GM18907 (cell line): Measurements from ENCODE around the gene MFRP.

Source experiments
- ATAC-seq: cut with Tn5 transposase; IDR thresholded peaks from one replicate; pipeline ENCODE4 v1.9.1; 2021; ENCODE audit warnings: mild to moderate bottlenecking, moderate library complexity; ENCODE audit not compliant: unreplicated experiment

Gene MFRP

DNA sequence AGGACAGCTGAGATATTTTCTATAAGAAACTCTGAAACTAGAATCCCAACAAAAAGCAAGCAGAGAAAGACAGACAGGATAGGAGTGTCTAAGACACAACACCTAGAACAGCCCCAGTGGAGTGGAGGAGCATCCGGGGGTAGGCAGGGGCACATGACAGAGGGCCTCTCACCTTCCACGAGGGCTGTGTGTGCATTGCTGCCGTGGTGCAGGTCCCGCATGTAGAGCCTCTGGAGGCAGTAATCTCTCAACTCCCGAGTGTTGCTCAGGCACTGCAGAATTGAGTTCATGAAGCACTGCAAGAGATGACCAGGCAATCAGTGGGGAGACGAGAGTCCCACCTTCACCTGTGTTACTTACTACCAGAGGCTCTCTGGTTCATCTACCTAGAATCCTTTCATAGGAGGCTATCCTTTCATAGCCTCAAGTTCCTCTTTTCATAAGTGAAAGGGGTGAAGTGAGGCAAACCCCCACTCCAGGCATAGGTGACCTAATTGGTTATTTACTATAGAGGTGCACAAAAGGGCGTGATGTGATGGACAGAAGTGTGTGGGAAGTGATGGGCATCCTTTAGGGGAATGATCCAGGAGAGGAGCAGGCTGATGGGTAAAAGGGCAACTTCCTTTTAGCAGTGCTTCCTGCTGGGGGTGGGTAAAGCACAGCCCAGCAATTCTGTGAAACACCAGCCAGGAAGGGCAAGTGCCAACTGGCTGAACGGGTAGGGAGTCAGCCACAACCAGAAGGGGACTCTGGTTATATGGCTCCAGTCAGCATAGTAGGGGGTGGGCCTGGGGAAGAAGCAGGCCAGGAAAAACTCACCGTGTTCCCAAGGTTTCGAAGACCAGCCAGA is 13.1 kb upstream of the MFRP start:
- ATAC-seq, result no peak

DNA sequence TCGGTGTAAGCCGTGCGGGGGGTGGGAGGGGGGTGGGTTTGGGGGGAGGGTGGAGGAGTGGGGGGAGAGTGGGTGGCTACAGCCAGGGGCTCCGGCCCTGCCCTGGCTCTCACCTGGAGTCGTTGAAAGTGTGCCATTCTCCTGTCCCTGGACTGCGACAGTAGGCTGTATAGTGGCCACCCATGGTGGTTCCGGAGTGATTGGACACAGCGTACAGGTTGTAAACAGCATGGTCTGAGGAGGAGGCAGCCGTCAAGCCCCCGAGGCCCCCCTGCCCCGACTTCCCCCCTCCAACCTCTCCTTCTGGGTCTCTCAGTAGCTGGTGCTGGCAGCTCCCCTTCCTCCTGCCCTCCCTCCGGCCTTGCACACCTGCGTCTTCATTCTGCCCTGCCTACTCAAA is 10.6 kb upstream of the MFRP start:
- ATAC-seq, result no peak

DNA sequence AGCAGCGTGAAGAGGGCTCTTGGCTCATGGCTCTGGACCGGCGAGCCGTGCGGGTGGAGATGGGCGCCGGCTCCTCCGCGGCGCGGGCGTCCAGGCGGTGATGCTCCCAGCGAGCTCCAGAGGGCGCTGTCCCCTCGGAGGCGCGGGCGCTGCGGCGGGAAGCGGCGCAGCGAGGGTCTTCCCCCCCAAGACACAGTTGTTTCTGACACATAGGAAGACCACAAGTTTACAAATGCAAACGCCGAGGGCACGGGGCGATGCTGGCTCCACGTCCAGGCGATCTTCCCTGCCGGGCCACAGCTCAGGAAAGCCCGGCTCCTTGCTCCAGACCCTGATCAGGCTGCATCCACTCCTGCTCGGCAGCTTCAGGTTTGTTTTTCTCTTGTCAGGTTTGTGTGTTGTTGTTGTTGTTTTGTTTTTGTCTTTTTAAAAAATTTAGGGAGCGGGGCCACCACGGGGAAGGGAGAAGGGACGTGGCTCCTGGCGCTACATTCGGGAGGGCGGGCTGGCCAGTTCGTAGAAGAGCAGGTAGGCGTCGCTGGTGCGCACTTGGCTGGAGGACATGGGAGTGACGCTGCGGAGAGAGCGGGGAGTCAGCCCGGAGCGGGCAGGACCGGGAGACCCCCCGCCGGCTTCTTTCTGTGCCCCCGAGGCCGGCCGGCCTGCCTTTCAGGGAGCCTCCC is 10.0 kb upstream of the MFRP start:
- ATAC-seq, result peak; percentile 68

DNA sequence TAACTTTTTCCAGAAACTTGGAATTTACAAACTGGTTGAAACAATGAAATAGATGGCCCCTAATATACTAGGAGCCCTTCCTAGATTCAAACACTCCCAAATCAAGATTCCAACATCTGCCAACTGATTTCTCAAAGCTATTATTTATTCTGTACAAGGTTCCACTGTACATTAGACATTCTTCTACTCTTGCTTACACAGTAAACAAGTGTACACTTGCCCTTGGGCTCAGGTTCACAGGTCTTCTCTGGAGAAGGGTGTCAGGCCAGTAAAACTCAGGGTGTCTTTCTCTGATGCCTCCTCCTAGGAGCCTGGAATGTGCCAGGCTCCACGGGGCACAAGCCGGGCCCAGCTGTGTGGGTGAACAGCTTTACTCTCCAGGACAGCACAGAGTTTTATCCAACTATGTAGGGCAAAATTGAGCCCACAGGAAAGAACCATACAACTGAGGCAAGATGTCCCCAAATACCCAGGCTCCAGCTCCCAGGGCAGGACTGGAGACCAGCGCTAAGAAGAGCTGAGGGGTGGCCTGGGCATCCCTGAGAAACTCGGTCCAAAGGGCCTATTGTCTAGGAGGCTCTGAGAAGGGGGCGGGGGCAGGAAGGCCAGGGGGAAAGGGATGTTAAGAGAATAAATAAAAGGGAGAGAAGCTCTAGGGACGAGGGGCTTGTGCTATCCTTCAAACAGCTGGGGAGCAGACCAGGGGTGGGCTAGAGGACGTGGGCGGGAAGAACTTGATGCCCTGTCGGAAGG is 8.8 kb upstream of the MFRP start:
- ATAC-seq, result no peak

DNA sequence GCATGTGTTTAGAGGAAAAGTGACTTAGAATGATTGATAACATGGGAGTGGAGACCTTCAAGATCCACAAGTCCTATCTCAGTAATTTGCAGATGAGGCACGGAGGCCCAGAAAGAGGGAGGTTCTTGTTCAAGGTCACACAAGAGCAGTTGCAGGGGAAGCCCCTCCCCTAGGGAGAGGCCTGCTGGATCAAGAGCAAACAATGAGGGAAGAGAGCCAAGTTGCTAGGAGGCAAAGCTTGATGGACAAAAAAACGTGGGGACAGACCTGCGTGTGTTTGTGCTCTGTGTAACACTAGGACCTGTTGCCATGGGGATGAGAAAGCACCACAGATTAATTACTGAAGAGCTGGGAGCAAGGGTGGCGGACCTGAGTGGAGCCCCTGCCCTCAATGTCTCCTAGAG is 6.4 kb upstream of the MFRP start:
- ATAC-seq, result no peak

DNA sequence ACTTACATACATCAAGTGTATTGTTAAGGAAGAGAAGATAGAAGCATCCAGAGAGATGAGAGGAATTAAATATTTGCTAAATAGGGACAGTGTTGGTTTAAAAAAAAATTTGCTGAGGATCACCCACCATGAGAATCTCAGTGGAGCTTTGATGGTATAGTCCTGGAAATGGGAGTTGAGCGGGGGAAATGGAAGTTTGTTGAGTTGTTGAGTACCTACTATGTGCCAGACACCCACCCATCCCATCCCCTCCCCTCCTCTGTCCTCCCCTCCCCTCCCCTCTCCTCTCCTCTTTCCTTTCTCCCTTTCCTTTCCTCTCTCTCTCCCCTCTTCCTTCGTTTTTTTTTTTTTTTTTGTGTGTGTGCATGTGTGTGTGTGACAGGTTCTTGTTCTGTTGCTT is 4.7 kb upstream of the MFRP start:
- no peak for ATAC-seq

DNA sequence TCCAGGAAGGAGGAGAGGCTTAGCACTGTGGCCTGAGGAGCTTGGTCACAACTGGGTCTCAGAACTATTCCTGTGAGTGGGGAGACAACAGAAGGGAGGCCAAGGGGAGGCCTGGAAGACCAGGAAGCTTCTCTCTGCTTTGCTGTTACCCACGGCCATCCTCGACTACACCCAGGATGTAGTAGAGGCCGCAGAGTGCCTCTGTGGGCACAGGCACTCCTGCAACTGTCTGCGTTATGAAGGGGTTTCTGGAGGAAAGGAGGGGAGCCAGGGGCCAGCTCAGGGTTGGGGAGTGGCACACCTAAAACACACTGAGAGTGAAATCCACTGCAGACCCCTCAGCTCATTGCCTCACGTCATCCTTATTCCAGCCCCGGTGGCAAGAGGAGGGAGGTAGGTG is 3.8 kb upstream of the MFRP start:
- ATAC-seq, result no peak

DNA sequence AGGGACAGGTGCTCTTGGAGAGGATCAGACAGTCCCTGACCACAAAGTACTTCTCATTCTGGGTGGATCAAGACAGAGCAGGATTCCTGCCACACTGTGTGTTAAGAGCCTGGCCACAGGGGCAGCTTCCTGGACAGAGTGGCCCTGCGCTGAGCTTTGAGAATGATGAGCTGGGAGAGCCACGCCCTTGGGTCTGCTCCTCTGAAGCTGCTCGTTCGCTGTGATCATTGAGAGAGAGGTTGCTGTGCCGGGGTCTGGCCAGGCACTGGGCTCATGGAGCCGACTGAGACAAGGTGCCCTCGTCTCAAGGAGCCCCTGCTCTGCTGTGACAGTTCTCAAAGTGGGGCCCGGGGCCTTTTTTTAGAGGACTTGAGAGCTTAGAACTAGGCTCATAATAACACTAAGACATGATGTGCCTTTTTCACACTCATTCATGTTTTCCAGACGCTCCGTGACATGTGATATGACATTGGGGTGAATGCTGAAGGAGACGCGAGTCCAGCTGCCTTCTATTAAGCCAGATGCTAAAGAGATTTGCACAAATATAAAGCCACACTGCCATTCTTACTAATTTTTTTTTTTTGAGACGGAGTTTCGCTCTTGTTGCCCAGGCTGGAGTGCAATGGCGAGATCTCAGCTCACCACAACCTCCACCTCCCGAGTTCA is 1.6 kb upstream of the MFRP start:
- ATAC-seq, result no peak

DNA sequence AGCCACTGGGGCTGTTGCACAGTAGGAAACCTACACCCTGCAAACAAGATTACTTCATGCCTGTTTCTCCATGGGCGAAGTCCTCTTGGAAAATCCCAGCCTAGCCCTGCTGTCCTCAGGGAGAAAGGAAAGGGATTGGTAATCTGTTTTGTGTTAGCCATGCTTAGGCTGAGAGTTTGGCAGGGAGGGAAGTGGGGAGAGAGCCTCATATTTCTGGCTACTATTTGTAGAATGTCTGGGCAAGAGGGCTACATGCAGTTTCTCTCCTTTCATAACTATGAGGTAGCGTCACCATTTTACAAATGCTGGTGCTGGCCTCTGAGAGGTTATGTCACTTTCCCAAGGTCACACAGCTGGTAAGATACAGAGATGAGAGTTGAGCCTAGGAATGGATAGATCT is 737 bp upstream of the MFRP start:
- ATAC-seq, result no peak

DNA sequence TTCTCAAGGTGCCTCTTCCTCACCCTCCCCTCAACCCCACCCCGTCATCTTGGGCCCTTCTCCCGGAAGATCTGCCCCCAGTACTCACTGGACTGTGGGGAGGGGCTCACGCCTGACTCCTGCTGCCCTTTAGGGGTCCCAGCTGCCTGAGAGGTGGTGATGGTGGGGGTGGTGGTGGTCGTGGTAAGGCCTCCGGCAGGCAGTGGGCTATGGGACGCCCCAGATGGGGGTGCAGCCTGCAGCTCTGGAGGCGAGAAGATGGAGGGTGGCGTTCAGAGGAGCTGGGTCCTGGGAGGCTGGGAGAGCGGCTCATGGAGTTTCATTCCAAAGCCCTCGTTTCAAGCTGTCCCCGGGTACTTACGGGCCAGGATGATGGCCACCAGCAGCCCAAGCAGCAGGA is 820 bp downstream of the MFRP start:
- no peak for ATAC-seq

DNA sequence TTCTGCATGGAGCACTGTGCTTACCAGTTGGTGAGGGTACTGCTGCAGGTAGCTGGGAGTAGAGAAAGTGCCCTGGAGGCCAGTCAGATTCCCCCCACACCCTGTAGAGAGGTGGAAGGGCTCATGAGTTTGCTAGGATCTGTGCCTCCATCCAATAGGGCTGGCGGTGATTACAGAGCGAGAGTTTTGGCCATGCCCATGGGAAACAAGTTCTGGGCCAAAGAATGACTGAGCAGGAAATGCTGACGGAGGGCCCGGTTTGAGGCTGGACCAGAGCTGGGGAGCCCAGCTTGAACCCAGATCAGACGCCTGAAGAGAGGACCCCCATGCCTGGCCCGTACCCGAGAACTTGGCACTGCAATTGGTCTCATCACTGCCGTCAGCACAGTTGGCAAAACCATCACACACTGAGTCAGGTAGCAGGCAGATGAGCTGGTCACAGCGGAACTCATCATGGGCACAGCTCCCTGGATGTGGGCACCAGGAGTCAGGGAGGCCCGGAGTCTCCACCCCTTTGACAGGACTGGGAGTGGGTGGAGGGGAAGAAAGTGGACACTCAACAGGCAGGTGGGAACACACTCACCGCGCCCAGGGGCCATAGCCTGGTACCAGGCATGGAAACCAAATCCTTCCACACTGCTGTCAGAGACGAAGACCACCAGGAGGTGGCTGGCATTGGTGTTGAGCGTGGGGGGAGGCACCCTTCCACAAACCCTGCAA is 2.1 kb downstream of the MFRP start:
- ATAC-seq, result no peak

DNA sequence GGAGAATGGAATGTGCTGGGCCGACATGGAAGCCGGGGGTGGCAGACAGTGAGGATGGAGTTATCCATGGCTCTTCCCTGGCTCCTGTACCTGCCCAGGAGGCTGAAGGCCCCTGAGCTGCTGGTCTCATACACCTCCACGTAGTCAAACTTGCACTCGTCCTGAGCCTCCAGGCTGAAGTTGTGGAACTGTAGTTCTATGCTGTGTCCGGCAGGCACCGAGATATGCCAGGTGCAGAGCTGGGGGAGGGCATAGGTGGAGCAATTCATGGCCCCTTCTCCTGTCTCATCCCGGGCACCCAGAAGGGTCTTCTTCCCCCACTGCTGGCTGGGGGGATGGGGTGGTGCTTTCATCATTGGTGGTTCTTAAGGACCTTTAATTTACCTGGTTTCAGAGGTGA is 2.8 kb downstream of the MFRP start:
- ATAC-seq, result no peak

DNA sequence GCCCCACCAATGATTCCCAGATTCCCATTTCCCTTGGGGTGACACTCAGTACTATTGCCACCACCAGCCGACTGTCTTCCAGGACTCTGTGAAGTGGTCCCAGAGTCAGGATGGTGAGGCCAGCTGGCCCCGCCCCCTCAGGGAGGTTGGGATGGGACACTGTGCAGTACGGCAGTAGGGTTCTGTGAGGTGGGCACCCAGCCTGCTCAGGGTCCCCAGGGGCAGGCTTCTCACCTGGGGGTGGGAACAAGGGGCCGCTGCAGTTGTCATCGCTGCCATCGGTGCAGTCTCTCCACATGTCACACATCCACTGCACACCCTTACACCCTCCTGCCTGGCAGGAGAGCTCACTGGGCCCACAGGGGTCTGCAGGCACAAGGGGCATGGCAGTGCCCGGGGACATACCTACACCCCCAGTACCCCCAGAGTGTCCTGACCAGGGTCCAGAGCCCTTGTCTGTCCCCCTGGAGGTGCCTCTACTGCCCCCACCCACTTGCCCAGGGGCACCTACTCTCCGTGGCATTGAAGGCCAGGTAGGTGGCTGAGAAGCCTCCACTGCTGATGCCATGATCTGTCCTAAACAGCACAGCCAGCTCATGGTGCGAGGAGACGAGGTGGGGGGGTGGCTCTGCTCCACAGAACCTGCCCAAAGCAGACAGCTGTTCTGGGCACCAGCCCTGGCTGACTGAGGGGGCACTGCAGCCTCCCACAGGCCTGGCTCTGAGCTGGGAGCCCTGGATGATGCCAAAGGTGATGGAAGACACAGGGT is 4.0 kb downstream of the MFRP start:
- no peak for ATAC-seq

DNA sequence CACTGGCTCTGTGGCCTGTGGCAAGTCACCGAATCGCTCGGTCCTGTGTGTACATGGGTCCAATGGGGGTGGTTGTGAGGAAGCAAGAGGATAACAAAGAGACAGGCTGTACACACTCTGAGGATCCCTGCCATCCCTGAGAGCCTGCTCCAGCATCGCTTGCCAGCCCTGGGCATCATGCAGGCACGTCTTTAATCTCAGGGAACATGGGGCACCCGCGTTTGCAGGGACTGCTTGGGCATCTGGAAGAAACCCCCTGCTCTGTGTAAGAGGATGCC is 4.5 kb downstream of the MFRP start:
- no peak for ATAC-seq

DNA sequence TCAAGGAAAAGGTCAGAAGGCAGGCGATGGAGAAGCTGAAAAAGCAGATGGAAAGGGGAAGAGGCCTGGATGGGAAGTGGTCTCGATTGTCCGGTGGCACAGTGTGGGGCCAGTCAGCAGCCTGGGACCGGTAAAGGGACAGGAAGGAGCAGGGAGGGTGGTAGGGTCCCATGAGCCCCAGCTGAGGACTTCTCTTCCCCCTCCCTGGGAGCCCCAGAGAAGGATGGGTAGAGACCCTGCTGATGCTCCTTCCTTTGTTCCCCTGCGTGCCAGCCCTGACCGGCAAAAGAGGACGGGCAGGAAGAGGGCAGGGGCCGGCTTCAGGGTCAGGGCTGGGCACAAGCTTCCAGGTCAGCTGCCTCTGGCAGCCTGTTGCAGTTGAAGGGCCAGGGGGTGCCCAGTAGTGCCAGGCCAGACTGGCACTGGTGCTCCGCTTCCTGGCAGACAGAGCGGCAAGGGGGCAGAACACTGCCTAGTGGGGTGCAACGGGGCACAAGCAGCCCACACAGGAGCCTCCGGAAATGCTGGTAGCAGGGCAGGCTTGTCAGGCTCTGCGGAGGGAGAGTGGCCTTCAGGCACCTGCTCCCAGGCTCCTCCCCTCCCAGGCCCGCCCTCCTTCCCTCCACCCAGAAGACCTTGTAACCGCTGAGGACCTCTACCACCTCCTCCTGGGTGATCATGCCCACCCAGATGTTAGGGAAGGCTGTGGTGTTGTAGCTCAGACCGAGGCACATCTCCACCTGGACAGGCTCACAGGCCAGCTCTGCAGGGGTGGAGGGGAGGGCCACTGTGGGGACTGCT is 5.1 kb downstream of the MFRP start:
- ATAC-seq, result no peak

DNA sequence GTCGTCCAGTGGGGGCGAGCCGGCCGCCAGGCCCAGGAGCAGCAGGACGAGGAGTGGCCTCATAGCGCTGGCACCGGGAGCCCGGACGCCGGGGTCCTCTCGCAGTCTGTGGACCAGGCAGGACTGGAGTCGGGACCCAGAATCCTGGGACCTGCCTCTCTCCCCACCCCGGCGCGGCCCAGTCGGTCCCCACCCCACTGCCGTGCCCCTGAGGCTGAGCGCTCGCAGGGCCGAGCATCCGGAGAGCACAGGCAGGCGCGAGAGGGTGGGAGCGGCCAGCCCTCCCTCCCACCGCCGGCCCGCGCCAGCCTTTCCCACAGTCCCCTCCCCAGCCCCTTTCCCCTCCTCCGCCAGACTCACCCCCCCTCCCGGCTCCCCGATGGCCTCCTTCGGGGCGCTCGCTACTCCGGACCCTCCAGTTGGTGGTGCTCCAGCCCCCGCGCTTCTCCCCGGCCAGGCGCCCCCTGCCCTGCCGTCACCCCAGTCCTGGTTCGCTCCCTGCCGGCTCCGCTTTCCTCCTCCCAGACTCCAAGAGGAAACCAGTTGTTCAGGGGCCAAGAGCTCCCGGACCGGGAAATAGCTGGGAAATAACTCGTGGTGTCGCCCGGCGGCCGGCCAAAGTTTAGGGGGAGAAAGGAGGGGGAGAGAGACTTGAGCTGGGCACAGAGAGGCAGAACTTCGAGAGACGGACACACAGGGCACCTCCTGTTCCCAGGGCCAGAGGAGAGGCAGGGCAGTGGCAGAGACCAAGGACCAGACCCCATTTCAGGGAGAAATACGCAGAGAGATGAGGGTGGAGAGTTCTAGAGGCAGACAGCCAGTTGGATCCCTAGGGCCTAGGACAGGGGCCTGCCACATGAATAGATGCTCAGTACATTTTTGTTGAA is 5.9 kb downstream of the MFRP start, which contains the start of gene C1QTNF5:
C1QTNF5 (minus strand) TSS at position 549 of the 887 bp plus-strand sequence; CDS start at position 63, 486 bp downstream.
- no peak for ATAC-seq

DNA sequence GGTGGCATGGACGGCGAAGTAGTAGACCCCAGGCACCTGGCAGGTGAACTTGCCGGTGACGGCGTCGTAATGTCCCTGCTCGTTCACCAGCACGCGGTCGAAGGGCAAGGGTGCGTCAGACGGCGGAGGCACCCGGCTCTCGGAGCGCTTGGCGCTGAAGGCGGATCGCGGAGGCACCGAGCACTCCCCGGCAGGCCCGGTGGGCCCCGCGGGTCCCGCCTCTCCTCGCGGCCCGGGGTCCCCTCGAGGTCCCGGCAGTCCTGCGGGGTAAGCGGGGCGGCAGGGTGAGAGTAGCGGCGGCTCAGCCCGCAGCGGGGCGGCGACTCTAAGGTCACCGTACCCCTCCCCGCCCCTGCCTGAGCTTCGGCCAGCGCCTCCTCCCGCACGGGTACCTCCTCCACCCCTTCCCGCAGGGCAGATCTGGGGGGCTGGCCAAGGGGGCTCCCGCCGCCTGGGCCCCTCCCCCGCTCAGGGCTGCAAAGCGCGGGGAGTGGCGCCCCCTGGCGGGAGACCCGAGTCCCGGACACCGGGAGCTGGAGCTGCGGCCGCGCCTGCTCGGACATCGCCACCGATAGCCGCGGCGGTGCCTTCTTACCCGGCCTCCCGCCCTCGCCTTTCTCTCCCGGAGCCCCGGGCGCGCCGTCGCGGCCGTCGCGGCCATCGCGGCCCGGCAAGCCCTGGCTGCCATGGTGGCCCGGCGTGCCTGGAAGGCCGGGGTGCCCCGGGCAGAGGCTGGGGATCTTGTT is 6.7 kb downstream of the MFRP start:
- ATAC-seq, result peak; percentile 35
